ENCODE data around the gene MYO3B. TPM values are rescaled to one million over a fixed set of nuclear protein-coding genes. Genes with fewer than 3 reads are reported as not detected.
A peak's percentile ranks its signal among the peaks of the same experiment; 100 is the strongest.

The MYO3B gene
- polyA plus RNA-seq, 1 of the 3 experiments (the other 2 are of a cell fraction), result not detected

DNA sequence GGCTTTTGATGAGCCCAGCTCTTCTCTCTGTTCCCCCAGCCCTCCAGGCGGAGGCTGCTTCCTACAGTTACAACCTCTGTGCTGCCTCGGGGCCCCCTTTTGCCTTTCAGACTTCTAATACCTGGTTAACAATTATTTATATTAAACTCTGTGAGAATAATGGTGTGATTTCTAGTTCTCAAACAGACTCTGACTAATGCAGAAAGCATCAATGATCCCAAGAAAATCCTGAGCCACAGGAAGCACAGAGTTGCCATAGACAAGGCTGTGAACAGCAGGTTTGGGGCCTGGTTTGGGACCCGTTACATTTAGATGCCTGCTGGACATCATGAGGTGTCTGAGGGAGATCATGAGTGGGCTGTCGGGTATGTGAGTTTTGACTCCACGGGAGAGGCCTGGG, 37.4 kb upstream of the MYO3B start:
- Histone ChIP-seq H3K4me1 (ENCODE audit: control insufficient read depth in 1 of 2, insufficient read depth in 2 of 2, low read depth in 1 of 2, low read length in 1 of 2) (peaks cover 8 to 15% of the 10 kb centered on the region in 2 experiments; a peak in 3 of 4 replicates), H2AFZ (ENCODE audit: low read depth) (no peak overlapping the region), H3K36me3 (replicated peaks in 1 of 2; ENCODE audit: control insufficient read depth in 1 of 2, insufficient read depth in 2 of 2, low read length in 1 of 2) (no peaks in the 10 kb centered on the region), H3F3A (replicated peaks; ENCODE audit: insufficient read depth) (no peaks in the 10 kb centered on the region), H4K20me1 (ENCODE audit: insufficient read depth) (no peaks in the 10 kb centered on the region), H3K4me2 (no peak overlapping the region), H3K9me2 (no peaks in the 10 kb centered on the region), H3K4me3 (ENCODE audit: low read depth in 2 of 2, low read length in 1 of 2) (no peak overlapping the region), H3K27me3 (ENCODE audit: insufficient read depth) (no peaks in the 10 kb centered on the region), H3K27ac (ENCODE audit: low read depth in 2 of 2, low read length in 1 of 2) (no peak overlapping the region), H3K9ac (no peak overlapping the region), H3K9me3 (no peaks in the 10 kb centered on the region), H3K79me2 (ENCODE audit: insufficient read depth) (no peaks in the 10 kb centered on the region)
- CTCF ChIA-PET, result no interaction called here
- TF ChIP-seq RAD21 (IDR thresholded peaks at IDR 0.05; ENCODE audit: low read length) (no peak), MXI1 (IDR thresholded peaks at IDR 0.05; ENCODE audit: low read depth, low read length) (no peak), YY1 (IDR thresholded peaks at IDR 0.05; ENCODE audit: low read depth) (no peak), FOXM1 (IDR thresholded peaks at IDR 0.05; ENCODE audit: low read depth) (no peak), JUND (IDR thresholded peaks at IDR 0.05) (no peak), CTCF (IDR thresholded peaks at IDR 0.05) (no peak)
- no peak for DNase-seq
- WGBS (ENCODE audit: low lambda C conversion rate), result 83% methylated on average over 5 of the region's 5 CpGs
- POLR2A ChIA-PET, result no interaction called here

DNA sequence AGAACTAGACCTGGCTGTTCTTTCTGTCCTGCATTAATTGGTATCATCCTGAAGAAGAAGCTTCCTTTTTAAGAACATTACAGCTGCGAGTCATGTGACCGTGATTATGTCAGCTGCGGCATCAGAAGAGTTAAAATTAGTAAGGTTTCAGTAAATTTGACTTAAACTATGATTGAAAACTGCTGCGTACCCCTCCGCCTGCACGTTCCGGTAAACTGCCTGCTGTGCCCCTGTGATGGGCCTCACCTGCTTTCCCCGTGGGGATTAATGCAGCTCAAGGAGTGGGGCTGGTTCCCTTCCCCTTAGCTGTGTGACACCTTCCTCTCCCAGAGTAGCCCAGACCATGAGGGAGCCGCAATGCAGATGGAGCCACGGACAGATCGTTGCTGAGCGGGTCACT, 36.1 kb upstream of the MYO3B start:
- H4K20me1 ChIP-seq (ENCODE audit: insufficient read depth), result no peaks in the 10 kb centered on the region

GRCh38 chr2:170142502-170142901, 35.4 kb upstream of the MYO3B start:
- no peaks in the 10 kb centered on the region for H3F3A ChIP-seq (replicated peaks; ENCODE audit: insufficient read depth)
- H3K36me3 ChIP-seq (replicated peaks in 1 of 2; ENCODE audit: control insufficient read depth in 1 of 2, insufficient read depth in 2 of 2, low read length in 1 of 2), result no peaks in the 10 kb centered on the region
- H3K4me3 ChIP-seq (ENCODE audit: low read depth in 2 of 2, low read length in 1 of 2), result no peak overlapping the region
- no peaks in the 10 kb centered on the region for H3K27me3 ChIP-seq (ENCODE audit: insufficient read depth)
- H3K9me3 ChIP-seq, result no peaks in the 10 kb centered on the region
- H3K9me2 ChIP-seq, result no peaks in the 10 kb centered on the region
- peak; percentile 34 for DNase-seq
- TF ChIP-seq GABPA (IDR thresholded peaks at IDR 0.05; ENCODE audit: low read depth), result no peak
- TF ChIP-seq GATA2 (CRISPR knock-in tag; IDR thresholded peaks at IDR 0.05), result peak; percentile 47
- TF ChIP-seq TCF12 (IDR thresholded peaks at IDR 0.05), result peak; percentile 50
- no peak for TF ChIP-seq EZH2phosphoT487 (IDR thresholded peaks at IDR 0.05; ENCODE audit: borderline replicate concordance, low read depth)
- TF ChIP-seq, protein P1, sequence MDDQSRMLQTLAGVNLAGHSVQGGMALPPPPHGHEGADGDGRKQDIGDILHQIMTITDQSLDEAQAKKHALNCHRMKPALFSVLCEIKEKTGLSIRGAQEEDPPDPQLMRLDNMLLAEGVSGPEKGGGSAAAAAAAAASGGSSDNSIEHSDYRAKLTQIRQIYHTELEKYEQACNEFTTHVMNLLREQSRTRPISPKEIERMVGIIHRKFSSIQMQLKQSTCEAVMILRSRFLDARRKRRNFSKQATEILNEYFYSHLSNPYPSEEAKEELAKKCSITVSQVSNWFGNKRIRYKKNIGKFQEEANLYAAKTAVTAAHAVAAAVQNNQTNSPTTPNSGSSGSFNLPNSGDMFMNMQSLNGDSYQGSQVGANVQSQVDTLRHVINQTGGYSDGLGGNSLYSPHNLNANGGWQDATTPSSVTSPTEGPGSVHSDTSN (IDR thresholded peaks at IDR 0.05), result peak; percentile 53; the same call in 1 of the 2 replicates
- H4K20me1 ChIP-seq (ENCODE audit: insufficient read depth), result no peaks in the 10 kb centered on the region
- H3K4me2 ChIP-seq, result no peak overlapping the region
- CTCF ChIA-PET, result interaction anchor here (1.2 kb wide), 2 partner anchors 187 to 318 kb away, joined by 3 read pairs; partner anchors contain the start of gene METTL5
- no peak overlapping the region for H3K9ac ChIP-seq
- POLR2A ChIA-PET, result no interaction called here
- WGBS (ENCODE audit: low lambda C conversion rate), result 37% methylated on average over 7 of the region's 7 CpGs
- no peaks in the 10 kb centered on the region for H3K79me2 ChIP-seq (ENCODE audit: insufficient read depth)
- H3K27ac ChIP-seq (ENCODE audit: low read depth in 2 of 2, low read length in 1 of 2), result no peak overlapping the region
- H2AFZ ChIP-seq (ENCODE audit: low read depth), result no peak overlapping the region
- peaks cover 13 to 25% of the 10 kb centered on the region in 2 experiments for H3K4me1 ChIP-seq (ENCODE audit: control insufficient read depth in 1 of 2, insufficient read depth in 2 of 2, low read depth in 1 of 2, low read length in 1 of 2)

More for the DNA sequence above, 36.1 kb upstream of the MYO3B start:
- Histone ChIP-seq H3K36me3 (replicated peaks in 1 of 2; ENCODE audit: control insufficient read depth in 1 of 2, insufficient read depth in 2 of 2, low read length in 1 of 2) (no peaks in the 10 kb centered on the region), H3K27me3 (ENCODE audit: insufficient read depth) (no peaks in the 10 kb centered on the region), H3K9me3 (no peaks in the 10 kb centered on the region), H2AFZ (ENCODE audit: low read depth) (no peak overlapping the region), H3K79me2 (ENCODE audit: insufficient read depth) (no peaks in the 10 kb centered on the region), H3K9ac (no peak overlapping the region), H3K4me1 (ENCODE audit: control insufficient read depth in 1 of 2, insufficient read depth in 2 of 2, low read depth in 1 of 2, low read length in 1 of 2) (peaks cover 13 to 22% of the 10 kb centered on the region in 2 experiments), H3K4me2 (no peak overlapping the region), H3K9me2 (no peaks in the 10 kb centered on the region), H3F3A (replicated peaks; ENCODE audit: insufficient read depth) (no peaks in the 10 kb centered on the region), H3K4me3 (ENCODE audit: low read depth in 2 of 2, low read length in 1 of 2) (no peak overlapping the region), H3K27ac (ENCODE audit: low read depth in 2 of 2, low read length in 1 of 2) (no peak overlapping the region)
- no peak for DNase-seq
- ChIA-PET POLR2A (no interaction called here), CTCF (no interaction called here)
- no peak for TF ChIP-seq RXRA (IDR thresholded peaks at IDR 0.05; ENCODE audit: borderline replicate concordance, low read depth)
- TF ChIP-seq FOSL2 (IDR thresholded peaks at IDR 0.05; ENCODE audit: borderline replicate concordance, low read depth), result no peak
- WGBS (ENCODE audit: low lambda C conversion rate), result 95% methylated on average over 10 of the region's 12 CpGs

All from SK-N-SH (cell line).